ENCODE data around the gene PIGA.
A peak's percentile ranks its signal among the peaks of the same experiment; 100 is the strongest.

Gene PIGA, protein sequence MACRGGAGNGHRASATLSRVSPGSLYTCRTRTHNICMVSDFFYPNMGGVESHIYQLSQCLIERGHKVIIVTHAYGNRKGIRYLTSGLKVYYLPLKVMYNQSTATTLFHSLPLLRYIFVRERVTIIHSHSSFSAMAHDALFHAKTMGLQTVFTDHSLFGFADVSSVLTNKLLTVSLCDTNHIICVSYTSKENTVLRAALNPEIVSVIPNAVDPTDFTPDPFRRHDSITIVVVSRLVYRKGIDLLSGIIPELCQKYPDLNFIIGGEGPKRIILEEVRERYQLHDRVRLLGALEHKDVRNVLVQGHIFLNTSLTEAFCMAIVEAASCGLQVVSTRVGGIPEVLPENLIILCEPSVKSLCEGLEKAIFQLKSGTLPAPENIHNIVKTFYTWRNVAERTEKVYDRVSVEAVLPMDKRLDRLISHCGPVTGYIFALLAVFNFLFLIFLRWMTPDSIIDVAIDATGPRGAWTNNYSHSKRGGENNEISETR
- total RNA-seq, result 143 to 177 reads per million in 2 donors

DNA sequence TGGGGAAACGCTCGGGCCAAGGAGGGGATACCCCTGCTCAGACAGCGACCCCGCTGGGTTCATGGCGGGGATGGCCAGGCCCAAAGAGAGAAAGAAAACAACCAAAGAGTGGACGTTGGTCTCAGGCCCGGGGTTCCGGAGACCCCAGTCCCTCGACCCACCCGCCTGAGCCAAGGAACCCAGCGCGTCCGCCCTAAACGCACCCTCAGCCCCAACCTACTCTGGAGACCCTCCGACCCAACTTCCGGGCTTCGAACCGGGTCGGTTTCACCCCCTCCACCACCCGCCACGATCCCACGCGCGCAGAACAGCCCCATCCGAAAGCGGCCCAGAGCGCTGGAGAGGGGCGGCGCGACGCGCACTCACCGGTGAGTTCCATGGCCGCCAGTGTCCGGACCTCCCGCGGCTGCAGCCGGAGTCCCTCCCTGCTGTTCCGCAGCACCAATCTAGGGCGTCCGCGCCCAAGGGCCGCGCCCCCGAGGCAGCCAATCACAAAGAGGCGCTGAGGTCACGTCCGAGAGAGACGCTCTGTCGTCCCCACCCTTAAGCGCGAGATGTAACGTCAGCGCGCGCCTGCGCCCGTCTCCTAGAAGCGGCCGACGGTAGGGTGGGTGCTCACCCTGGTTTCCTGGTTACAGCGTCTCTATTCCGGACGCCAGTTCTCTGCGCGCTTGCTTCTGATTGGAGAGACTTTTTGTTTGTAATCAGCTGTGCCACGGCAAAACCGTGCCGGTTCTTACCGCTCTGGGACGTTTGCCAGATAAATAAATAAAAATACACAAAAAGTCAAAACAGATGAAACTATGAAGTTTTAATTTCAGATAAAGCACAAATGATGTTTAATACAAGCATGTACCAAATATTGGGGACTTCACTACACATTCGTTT, at the start of gene PIGA:
Gene PIGA (minus strand): TSS at position 389 of the 888 bp plus-strand sequence. CDS start 3,593 bp downstream, outside the sequence.
- peak; percentile 76 to 97 (median 88) for DNase-seq

DNA sequence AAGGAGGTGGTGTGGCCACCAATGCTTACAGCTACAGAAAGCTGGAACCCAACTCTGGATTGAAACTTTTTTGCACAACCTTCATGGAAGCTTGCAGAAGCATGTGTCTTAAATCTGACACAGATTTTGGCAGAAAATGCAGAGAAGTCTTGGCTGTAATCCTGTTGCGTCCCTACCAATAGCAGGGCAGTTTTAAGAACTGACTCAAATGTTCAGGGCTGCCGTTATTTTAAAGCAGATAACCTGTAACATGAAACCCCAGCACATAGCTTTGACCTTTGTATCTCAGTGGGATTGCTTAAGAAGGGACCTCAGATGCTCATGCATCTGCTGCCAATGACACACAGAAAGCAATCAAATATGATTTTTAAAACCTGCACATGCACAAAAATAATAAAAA, 49.0 kb upstream of the PIGA start, which contains the start of gene VEGFD:
Gene VEGFD (minus strand): TSS at position 110 of the 400 bp plus-strand sequence. CDS start 467 bp downstream, outside the sequence.
- DNase-seq, result no peak

DNA sequence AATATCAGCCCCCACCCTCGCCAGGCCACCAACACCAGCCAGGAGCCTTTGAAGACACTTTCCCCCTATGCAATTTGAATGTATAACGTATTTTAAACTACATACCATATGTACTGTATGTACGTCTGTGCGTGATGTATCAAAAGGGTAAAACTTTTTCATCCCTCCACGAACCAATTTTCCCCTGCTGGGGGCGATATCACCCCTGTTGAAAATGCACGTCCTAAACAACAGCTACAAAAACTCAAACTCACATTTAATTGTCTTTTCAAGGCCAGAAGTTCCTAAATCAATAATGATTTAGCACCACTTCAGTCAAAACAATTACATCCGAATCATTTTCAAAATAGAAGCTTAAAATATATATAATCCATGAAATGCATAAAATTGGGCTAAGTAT, 47.5 kb upstream of the PIGA start:
- no peak for DNase-seq

DNA sequence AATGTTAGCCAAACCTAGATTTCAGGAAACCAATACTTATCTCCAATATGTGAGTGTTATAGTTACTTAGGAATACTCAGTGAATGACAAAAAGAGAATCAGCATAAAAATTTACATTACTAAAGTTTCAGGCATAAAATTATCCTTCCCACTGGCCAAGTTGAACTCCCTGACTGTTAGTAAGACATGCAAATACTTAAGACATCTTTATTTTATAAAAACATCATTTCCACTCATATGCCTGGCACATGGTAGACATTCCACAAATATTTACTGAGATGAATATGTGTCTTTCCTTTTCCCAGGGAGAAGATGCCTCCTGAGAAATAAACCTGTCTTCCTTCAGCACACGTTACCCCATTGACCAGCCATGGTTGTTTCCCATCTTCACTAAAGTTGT, 41.6 kb upstream of the PIGA start:
- DNase-seq, result no peak

DNA sequence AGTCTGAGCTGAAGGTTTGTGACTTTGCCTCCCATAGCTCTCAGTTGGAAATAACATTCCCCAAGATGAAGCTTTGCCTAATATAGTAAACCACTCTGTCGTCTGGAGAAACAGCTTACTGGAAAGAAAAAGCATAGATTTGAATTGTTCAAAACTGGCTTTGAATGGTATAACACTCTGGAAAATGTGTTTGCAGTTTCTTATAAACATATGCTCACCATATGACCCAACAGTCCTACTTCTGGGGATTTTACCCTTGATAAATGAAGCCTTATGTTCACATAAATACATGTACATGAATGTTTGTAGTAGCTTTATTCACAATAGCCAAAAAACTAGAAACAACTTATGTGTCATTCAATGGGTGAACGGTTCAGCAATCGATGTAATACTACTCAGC, 38.7 kb upstream of the PIGA start:
- DNase-seq, result no peak

DNA sequence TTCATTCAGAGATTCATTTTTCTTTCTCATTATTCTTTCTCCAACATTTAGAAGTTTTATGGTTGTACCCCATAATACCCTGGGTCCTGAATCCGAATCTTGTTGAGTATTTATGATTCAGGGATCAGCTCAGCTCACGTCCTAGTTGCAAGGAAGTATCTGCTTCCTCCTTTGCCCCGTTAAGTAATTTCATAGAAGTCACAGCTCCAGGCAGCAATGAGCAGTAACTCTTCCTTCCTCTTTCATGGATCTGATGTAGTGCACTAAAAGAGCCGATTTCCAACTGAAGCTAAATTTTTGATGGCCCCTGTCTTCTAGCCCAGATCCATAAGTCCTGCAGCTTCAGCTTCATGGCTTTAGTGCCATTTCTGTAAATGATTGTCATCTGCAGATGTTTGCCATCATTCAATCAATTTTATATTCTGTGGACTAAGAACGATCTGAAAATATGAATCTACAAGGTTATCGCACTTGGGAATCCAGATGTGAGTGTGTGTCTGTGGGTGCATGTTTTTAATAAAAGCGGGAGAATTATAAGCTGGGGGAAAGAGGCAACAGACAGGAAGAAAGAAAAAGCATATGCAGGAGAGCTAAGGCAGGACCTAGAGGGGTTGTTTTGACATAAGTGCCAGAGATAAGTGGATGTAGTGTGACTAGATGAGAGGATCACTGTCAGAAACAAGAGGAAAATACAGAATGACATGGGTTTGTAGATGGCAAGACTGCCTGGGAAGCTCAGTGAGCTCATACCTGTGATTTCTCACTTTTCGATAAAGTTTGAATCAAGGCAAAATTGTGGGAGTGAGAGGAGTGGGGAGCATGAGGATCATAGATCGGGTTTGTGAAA, 31.4 kb upstream of the PIGA start:
- no peak for DNase-seq

DNA sequence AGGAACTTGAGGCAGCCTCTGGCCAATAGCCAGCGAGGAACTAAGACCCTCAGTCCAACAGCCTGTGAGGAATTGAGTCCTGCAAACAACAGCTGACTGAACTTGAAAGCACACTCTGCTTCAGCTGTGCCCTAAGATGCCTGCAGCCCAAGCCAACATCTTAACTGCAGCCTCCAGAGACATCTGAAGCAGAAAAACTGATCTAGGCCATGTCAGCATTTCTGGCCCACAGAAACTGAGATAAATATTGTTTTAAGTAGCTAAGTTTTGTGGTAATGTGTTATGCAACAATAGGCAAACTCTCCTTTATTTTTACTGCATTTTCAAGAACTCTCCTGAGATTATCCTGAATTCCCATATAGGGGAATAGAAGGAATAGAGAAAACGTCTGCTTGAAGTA, 24.4 kb upstream of the PIGA start:
- no peak for DNase-seq

DNA sequence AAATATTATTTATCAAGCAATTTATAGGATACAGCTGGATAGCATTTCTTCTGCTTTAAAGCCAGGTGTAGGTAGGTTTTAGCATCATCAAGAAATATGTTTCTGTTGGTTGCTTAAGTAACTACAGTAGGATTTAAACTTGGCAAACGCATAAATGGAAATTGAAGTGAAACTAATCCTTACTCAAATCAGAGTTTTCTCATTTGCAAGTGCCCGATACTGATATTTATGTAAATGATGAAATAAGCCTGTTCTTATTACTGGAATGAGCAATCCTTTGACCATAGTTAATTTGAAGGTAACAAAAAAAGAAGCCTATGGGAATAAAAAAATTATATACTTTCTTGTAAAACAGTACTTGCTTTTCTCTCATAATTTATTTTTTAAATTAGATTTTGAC, 23.2 kb upstream of the PIGA start:
- no peak for DNase-seq

DNA sequence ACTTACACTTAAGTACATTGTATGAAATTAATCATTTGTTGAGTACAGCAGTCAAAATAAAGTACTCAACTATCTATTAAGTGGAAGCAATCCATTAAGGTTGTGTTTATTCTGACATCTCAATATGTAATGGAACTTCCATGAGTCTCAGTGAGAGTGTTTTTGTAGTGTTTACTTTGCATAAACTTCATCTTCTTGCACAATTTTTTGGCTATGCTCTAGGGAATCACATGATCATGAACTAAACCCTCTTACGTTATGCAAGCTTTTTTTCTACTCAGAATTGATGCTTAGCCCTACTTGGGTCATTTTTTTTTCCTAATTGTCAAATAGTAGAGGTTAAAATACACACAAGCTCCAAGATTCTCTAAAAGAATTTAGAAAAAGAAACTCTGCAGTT, 21.1 kb upstream of the PIGA start:
- DNase-seq, result no peak

DNA sequence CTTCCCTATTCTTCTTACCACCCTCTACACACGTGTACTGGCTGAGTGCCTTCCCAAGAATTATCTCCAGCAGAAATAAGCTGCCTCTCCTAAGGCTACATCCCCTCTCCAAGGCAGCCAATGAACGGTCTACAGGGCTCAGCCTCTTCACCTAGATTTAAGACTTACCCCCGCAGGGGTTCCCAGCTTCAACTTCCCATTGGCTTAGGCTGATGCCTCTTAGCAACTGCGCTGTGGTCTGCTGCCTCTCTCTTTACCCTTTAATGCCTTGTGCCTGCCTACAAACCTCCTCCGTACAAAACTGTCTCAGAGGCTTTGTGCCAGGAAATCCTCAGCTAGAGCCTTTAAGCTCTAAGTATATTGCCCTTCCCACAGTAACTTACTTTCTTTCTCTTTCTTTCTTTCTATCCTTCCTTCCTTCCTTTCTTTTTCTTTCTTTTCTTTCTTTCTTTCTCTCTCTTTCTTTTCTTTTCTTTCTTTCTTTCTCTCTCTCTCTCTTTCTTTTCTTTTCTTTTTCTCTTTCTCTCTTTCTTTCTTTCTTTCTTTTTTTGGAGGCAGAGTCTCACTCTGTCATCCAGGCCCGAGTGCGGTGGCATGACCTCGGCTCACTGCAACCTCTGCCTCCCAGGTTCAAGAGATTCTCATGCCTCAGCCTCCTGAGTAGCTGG, 15.1 kb upstream of the PIGA start:
- no peak for DNase-seq

DNA sequence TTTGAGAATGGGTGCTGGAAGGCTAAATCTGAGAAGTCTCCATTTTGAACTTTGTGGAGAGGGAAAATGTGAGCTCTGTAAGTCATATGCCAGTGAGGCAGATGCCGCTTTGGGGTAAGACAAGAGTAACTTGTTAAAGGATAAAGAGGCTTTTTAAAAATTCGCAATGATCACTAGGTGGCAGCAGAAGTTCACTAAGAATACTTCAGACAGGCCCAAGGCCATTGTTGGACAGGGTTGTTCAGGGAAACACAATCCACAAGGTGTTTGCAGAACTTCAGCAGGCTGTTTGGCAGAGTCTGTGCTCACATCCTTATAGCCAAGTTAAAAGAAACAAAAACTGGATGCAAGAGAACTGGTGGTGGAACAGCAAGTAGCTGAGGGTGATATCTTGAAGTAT, 13.7 kb upstream of the PIGA start:
- peak in 2 of 5 experiments; percentile 9 to 48 for DNase-seq

DNA sequence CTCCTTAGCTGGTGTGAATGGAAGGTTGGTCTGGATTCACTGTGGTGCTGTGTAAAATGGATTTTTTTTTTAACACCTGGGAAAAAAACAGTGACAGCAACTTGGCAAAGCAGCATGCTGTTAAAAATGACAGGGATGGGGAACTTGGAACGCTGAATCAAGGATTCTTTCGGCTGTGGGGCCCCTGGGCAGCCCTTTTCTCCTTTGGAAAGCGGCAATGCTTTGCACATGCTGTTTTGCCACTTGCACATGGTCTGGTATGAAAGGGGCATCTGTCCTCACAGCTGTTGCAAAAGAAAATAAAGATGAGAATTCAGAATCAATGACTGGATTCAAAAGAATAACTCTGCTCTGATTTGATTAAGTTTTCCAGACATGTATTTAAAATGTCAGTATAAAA, 10.7 kb upstream of the PIGA start:
- DNase-seq, result no peak

DNA sequence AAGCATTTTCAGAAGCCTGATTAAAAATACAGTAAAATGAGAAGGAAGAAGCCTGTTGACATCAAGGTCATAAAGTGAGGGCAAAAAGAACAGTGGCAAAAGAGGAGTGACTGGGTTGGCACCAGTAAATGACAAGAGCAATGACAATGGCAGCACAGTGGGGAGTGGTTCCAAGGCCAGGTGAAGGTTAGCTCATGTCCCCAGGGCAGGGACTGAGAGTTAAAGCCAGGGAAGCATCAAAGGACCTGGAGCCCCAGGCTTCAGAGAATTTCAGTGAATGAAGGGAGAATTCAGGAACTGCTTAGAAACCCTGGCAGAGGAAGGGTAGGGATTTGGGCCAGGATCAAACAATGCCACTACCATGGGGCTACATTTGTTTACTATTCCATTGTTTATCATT, 8.8 kb upstream of the PIGA start:
- no peak for DNase-seq

DNA sequence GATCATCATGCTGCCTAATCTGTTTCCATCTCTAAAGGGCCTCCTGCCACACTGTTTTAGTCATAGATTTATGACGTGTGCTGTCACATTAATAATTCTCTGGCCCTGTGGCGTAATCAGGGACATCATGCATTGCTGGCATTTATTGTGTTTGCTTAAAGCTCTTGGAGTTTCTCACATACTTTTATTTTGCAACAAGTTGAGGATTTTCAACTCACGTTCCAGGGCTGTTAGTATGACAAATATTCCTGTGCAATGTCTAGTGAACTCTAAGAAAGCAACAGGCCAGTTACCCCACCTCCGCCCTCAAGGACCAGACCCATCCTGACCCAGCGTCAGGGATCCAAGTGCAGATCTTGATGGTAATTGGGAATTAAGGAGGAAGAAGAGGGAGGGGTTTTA, 7.8 kb upstream of the PIGA start:
- DNase-seq, result no peak

DNA sequence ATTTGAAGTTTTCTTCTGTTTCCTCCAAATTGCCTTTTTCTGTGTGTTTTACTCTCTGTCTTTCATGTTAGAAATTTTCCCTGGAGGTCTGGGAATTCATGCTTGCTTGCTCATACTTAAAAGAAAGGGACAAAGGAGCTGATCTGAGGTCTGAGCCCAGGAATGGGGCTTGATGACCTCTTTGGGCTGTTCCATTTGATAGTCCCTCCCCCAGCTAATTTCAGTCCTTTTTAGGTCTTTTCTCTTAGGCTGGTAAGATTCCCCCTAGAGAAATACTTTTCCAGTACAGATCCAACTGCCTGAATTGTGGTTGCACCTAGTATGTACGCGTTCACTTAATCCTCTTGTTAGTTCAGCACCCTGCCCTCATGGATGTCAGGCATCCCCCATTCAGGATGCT, 5.5 kb upstream of the PIGA start:
- DNase-seq, result no peak

DNA sequence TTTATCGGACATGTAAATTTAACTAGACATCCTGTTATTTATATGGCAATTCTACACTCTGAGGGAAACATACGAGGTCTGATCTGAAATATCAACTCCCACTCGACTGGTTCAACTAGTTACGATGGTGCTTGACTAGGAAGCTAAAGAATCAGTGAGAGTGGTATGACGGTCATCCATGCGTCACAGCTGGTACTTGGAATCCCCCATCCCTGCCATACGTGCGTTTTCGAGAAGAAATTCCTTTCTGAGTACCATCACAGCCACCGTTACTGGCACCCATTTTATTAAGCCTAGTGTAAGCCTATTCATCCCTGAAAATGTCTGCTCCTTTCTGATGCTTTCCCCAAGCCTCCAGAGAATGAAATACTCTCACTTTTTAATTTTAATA, 695 bp upstream of the PIGA start:
- peak in 3 of 5 experiments; percentile 50 to 63 (median 52) for DNase-seq

DNA sequence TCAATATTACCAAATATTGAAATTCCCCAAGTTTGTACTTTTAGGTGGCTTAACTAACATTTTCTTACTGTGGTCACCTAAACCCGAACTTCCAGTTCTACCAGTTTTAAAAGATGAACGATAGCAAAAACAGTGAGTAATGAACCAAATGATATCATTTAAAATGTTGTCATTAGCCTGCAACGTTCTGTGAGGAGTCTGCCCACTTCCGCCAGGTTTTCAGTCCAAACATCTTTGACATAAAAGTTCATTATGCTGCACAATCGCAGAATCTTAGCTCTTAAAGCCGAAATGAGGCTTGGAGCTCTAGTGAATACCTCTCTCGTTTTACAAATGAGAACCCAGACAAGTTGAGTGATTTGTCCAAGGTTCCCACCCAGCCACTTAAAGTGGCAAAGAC, 762 bp downstream of the PIGA start:
- DNase-seq, result peak in 3 of 5 experiments; percentile 6 to 70 (median 13)

DNA sequence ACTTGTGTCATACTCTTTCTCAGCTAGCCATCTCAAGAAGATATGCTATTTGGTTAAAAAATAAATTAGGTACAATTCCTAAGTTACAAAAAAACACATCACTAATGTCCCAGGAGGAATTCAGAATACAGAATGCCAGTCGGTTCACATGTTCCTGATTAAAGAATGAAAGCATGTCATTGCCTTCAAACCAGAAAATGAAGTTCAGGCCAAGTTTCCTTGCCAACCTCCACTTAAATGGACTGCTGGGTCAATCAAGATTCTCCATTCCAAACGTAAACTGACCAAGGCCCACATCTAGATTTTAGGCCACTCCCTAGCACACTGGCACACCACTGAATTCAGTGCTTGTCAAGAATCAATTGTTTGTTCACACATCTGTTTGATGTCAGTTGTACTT, 6.5 kb downstream of the PIGA start:
- DNase-seq, result no peak

DNA sequence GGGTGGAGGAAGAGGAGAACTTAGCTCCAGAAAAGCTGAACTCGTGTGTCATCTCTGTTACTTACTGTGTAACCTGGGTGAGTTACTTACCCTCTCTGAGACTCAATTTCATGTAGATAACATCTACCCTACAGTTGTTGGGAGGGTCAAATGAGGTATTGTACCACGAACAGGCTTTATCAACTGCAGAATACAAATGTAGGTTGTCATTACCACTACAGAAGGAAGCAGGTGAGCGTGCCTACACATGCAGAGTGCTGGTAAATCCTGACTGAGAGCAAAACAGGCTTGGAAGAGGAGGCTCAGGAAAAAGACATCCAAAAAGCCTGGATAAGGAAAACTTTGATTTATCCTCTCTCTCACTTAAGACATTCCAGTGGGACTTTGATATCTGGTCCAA, 7.2 kb downstream of the PIGA start:
- DNase-seq, result peak in 1 of 5 experiments; percentile 5

DNA sequence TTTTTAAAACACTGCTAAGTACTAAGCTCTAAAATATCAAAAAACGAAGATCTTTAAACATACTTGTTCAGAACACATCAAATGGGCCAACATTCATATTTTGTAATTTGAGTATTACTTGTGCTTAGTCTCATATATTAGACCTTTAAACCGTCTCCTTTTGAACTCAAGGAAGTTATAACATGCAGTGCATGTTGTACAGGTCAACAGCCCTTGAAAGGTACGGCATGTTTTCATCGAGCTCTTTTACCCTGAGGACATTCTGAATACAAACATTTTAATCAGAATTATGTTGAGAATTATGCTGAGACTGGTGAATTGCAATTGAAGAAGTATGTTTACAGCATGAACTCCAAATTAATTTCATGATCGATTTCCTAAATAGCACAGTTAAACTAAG, 12.9 kb downstream of the PIGA start:
- DNase-seq, result no peak

DNA sequence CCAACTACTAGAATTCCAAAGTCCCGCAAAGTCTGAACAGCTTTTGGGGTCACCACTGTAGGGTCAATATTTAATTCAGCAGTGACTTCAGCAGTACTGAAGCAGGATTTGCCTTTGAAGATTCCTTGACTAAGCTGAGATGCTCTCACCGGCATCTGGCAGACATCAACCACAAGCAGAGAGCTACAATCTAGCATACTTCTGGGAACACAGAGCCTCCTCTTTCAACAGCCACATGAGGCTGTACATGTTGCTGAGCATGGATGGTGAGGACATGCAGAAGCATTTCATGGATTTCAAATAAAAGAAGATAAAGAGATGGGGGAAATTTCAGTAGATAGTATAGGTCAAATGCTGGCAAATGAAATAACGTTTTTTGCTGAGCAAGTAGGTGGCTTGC, 13.3 kb downstream of the PIGA start:
- DNase-seq, result no peak

DNA sequence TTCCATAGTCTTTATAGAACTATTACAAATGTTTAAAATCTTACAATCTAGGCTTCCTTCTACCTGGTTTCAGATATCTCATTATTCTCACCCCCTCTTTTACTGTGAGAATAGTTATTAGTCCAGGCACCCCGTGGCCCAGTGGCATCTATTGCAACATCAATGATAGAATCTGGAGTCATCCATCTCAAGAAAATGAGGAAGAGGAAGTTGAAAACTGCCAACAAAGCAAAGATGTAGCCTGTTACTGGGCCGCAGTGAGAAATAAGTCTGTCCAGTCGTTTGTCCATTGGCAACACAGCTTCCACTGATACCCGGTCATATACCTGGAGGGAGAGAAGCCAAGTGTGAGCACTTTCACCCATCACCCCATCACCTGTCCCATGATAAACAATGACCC, 13.9 kb downstream of the PIGA start:
- no peak for DNase-seq

Data from T-helper 2 cell (primary cell).